SH-SY5Y (cell line): ENCODE data around the gene RAP1GAP.

Experiments
- GATA2 ChIP-seq: IDR thresholded peaks from 2 replicates; pipeline ENCODE4 v1.6.1; 2011; ENCODE audit warnings: mild to moderate bottlenecking, low read depth, low read length
- GATA3 ChIP-seq: IDR thresholded peaks from 2 replicates; pipeline ENCODE4 v1.6.1; 2011; ENCODE audit warnings: low read depth, mild to moderate bottlenecking, low read length, moderate library complexity

The RAP1GAP gene

GRCh38 chr1:21552715-21553114 lies 116.4 kb downstream of the RAP1GAP start:
- TF ChIP-seq GATA2 (no peak), GATA3 (no peak)

- TF ChIP-seq GATA2, result no peak
- TF ChIP-seq GATA3, result no peak
Measured at GRCh38 chr1:21550866-21551475, 118.2 kb downstream of the RAP1GAP start.

DNA sequence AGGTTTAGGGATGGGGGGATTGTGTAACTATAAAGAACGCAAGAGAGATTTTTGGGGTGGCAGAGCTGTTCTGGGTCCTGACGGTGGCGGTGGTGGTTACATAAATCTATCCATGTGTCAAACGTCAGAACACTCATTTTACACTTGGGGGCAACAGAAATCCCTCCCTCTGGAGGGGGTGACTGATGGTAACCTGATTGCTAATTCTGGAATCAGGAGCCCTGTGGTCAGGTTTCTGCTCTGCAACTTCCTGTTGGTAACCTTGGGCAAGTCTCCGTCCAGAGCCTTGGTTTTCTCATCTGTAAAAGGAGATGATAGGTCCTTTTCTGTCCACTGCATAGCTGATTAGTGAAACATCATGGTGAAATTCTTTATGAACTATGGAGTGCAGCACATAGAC lies 119.1 kb downstream of the RAP1GAP start:
- TF ChIP-seq GATA3 (no peak), GATA2 (no peak)

DNA sequence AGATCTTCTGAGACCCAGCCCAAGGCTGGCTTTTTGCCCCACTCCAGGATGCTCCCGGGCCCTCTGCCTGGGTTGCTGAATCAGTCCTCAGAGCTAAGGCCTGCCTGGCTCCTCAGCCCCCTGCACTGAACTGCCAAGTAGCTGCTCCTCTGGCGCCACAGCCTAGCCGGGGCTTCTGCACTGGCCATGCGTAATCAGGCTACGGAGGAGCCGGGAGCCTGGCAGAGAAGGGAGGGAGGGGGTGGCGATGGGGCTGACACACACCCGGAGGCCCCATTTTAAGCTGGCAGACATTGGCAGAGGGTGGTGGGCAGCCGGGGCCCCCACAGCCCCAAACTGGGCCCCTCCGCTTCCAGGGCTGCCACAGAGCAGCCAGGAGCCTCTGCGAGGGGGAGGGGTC lies 121.3 kb downstream of the RAP1GAP start:
- TF ChIP-seq GATA3 (no peak), GATA2 (no peak)
